C4-2B (cell line): ENCODE data around the gene WIPF3.
"Not testable (repeated sequence)": the region's sequence is repeated elsewhere in the genome, so short reads cannot be mapped to it uniquely, and the experiment has no call there.

Experiments
- H3K27ac ChIP-seq: fragments of 450-650 bp; 2 replicates; pipeline ENCODE4 v1.5.1; 2017
- ZFX ChIP-seq: fragments of 450-650 bp; IDR thresholded peaks from 2 replicates; pipeline ENCODE4 v1.6.1; 2017
- TF ChIP-seq, protein P1 (sequence below): fragments of 450-650 bp; conservative IDR thresholded peaks from 2 replicates; pipeline ENCODE4 v1.5.1; 2017; ENCODE audit warnings: mild to moderate bottlenecking

The WIPF3 gene

DNA sequence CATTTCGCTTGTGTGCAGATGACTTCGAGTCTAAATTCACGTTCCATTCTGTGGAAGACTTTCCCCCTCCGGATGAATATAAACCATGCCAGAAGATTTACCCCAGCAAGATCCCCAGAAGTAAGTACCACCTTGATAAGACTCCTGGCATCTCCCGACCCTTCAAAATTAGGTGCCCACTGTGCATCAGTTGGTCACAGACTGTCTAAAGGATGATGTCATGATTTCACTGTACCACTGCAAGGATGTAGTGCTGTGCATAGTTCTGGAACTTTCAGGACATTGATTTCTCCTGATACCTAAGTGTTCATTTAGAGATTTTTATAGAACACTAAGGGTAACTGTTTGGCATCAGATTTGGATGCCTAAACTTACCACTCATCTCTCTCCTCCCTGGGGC, 83.0 kb downstream of the WIPF3 start:
- no peak overlapping the region for H3K27ac ChIP-seq
- TF ChIP-seq ZFX: no peak
- TF ChIP-seq, protein P1, sequence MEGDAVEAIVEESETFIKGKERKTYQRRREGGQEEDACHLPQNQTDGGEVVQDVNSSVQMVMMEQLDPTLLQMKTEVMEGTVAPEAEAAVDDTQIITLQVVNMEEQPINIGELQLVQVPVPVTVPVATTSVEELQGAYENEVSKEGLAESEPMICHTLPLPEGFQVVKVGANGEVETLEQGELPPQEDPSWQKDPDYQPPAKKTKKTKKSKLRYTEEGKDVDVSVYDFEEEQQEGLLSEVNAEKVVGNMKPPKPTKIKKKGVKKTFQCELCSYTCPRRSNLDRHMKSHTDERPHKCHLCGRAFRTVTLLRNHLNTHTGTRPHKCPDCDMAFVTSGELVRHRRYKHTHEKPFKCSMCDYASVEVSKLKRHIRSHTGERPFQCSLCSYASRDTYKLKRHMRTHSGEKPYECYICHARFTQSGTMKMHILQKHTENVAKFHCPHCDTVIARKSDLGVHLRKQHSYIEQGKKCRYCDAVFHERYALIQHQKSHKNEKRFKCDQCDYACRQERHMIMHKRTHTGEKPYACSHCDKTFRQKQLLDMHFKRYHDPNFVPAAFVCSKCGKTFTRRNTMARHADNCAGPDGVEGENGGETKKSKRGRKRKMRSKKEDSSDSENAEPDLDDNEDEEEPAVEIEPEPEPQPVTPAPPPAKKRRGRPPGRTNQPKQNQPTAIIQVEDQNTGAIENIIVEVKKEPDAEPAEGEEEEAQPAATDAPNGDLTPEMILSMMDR: no peak

DNA sequence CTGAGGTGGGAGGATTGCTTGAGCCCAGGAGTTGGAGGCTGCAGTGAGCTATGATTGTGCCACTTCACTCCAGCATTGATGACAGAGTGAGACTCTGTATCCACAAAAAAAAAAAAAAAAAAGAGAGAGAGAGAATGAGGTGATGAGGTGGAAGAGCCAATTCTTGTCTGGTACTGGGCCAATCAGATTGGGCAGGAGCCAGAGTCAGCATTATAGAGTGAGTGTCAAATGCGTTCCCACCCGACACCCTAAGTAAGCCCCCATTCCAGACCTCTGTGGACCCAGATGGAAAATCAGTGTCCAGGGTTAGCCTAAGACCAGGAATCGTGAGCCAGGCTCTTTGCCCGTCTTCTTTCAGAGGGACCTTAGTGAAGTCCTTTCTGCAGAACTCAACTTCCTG, 83.9 kb downstream of the WIPF3 start:
- H3K27ac ChIP-seq: no peak overlapping the region
- TF ChIP-seq, protein P1: no peak

DNA sequence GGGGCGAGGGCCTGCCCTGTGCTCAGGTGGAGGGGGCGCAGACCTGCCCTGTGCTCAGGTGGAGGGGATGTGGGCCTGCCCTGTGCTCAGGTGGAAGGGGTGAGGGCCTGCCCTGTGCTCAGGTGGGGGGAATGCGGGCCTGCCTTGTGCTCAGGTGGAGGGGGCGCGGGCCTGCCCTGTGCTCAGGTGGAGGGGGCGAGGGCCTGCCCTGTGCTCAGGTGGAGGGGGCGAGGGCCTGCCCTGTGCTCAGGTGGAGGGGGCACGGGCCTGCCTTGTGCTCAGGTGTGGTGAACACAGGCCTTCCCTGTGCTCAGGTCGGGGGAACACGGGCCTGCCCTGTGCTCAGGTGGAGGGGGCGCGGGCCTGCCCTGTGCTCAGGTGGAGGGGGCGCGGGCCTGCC, 84.5 kb downstream of the WIPF3 start:
- not testable (repeated sequence) for H3K27ac ChIP-seq

DNA sequence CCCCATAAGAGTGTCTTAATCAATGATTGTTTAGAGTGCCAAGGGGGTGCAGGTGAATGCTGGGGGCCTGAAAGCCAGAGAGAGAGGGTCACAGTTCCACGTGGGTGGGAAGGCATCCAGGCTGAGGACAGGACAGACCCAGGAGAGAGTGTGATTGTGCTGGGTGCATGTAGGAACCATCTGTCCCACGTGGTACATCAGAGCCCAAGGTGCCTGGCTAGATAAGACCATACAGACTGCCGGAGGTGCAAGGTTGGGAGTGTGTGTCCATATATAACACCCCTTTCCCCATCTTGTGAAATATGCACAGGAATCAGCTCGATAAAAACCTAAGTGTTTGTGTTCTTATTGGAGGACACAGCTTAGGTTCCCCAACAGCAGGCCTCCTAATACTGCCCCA, 85.5 kb downstream of the WIPF3 start:
- H3K27ac ChIP-seq: no peak overlapping the region
- no peak for TF ChIP-seq ZFX
- TF ChIP-seq, protein P1: no peak

DNA sequence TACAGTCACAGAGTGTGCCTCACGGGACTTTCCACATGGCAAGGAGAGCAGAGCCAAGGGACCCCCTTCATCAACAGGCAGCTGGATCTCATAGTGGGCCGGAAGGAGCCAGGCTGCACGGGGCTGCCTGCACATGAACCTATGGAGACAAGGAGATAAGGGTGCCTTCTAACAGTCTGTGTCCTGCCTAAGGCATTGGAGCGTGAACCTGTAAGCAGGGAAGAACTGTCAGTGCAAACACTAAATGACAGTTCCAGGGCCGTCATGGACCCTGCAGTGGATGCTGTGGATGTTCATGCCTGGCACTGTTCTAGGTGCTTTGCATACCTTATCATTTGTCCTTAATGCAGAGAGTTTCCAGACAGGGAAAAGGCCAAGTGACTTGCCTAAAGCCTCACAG, 85.9 kb downstream of the WIPF3 start:
- TF ChIP-seq ZFX: no peak
- TF ChIP-seq, protein P1: no peak

DNA sequence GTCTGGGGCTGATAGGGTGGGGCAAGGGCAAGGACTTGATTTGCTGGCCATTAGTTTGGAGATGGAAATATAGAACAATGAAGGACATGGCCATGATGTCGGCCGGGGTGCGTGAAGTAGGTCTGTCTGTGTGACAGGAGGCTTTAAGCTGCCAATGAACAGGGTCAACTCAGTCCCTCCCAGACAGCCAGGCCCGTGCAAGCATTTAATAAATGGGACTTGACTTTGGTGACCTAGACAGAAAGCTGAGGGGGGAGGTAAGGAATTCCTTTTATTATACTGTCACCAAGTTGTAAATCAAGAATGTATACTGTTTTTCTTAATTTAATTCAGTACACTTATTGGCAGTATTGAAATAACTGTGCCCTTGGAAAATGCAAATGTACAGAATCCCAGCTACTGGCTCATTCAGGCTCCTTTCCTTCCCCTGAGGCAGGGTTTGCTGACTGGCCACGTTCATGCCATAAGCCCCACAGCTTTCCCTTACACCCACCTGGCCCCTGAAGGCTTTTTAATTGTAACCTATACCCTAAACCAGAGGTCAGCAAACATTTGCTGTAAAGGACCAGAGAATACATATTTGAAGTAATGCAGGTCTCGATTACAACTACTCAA, 87.2 kb downstream of the WIPF3 start:
- TF ChIP-seq ZFX: no peak
- TF ChIP-seq, protein P1: no peak
- H3K27ac ChIP-seq: no peak overlapping the region

More for the DNA sequence above, 85.9 kb downstream of the WIPF3 start:
- H3K27ac ChIP-seq: no peak overlapping the region

DNA sequence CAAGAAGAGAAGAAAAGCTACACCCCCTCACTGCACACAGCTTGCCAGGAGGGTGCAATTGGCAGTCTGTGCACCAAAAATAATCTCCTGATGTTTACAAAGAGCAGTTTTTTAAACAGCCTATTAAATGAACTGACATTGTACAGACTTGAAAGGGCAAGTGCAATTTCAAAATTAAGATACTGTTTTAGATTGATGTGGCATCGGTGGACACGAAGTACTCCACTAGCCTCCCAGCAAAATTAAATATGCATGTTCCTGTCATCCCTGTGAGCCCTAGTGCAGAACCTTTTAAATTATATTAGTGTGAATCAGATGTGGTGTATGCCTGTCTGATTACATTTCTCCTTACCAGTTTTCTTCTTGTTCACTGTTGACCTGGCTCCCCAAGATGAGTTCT, 87.9 kb downstream of the WIPF3 start:
- TF ChIP-seq ZFX: no peak
- TF ChIP-seq, protein P1: no peak
- H3K27ac ChIP-seq: no peak overlapping the region

DNA sequence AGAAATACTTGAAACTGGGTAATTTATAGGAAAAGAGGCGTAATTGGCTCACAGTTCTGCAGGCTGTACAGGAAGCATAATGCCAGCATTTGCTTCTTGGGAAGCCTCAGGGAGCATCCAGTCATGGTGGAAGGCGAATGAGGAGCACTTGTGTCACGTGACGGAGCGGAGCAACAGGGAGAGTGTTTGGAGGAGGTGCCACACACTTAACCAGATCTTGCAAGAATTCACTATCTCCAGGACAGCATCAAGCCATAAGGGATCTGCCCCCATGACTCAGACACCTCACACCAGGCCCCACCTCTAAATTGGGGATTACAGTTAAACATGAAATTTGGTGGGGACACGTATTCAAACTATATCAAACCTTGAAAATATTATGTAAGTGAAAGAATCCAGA, 89.3 kb downstream of the WIPF3 start:
- H3K27ac ChIP-seq: no peak overlapping the region
- TF ChIP-seq, protein P1: no peak
- no peak for TF ChIP-seq ZFX
